GM19023 (cell line): ENCODE data around the gene SLC35A1.
"Not testable (repeated sequence)": the region's sequence is repeated elsewhere in the genome, so short reads cannot be mapped to it uniquely, and the experiment has no call there.

Experiments used
- ATAC-seq: cut with Tn5 transposase; IDR thresholded peaks from one replicate; pipeline ENCODE4 v1.9.1; 2021; ENCODE audit warnings: mild to moderate bottlenecking, moderate library complexity; ENCODE audit not compliant: unreplicated experiment

Gene SLC35A1, protein sequence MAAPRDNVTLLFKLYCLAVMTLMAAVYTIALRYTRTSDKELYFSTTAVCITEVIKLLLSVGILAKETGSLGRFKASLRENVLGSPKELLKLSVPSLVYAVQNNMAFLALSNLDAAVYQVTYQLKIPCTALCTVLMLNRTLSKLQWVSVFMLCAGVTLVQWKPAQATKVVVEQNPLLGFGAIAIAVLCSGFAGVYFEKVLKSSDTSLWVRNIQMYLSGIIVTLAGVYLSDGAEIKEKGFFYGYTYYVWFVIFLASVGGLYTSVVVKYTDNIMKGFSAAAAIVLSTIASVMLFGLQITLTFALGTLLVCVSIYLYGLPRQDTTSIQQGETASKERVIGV

DNA sequence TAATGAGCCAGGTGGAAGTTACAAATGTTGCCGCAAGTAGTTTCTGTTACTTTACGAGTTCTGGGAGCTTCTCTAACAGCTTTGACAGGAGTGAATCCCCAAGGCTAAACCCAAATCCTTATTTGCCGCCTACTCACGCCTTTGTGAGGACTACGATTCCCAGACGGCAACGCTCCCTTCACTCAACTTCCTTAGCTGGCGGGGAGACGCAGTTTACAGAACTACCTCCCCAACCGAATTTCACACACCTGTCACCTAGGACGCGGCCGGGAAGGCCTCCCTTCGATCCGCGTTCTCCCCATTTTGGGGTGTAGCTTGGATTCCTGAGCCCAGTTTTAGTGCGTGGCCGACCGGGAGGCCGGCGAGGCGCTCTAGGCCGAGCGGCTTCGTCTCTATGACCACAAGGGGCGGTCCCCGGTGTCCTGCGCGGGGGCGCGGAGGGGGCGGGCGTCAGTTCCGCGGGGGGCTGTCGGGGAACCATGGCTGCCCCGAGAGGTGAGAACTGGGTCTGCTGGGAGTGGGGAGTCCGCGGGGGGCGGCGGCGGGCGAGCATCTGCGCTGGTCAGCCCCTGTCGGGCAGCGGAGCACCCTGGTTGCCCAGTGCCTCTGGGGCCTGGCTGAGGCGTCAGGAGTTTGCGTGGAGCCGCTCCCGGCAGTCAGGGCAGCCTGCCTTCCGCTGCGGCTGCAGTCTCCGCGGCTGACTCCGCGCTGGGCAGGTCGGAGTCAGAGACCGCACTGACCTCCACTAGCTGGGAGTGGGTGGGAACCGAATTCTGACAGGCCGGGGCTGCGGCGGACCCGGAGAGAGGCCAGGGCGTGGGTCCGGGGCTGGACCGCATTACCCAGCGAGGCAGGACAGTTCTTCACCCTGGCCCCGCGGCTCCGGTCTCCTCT lies at the start of gene SLC35A1:
SLC35A1 (plus strand) TSS at position 450 of the 894 bp plus-strand sequence; CDS start at position 480, 30 bp downstream.
- ATAC-seq, result peak; percentile 96

DNA sequence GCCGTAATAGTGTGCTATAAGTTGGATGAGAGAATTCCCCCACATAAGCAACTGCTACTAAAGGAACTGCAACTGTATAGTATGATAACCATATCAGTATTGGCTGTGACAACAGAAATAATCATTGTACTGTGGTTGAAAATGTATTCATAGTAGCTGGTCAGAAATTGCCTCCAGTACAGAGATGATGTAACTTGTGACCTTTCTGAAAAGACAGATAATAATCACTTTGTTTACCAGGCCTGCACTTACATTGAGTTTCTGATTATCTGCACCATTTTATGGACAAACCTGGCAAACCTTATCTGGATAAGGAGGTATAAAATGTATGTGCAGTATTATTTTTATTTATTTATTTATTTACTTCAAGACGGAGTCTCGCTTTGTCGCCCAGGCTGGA lies 46.0 kb upstream of the SLC35A1 start:
- no peak for ATAC-seq

GRCh38 chr6:87430499-87430898 lies 42.3 kb upstream of the SLC35A1 start:
- ATAC-seq, result no peak

DNA sequence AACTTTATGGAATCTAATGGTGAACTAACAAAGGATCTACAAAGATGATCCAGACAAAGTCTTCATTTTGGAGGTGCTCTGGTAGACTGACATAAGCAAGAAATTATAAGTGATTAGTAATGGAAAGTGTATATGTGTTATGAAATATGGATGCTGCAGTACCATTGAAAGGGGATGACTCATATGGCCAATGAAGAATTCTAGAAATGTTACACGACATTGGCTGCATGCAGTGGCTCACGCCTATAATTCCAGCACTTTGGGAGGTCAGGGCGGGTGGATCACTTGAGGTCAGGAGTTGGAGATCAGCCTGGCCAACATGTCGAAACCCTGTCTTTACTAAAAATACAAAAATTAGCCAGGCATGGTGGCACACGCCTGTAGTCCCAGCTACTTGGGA lies 41.5 kb upstream of the SLC35A1 start:
- no peak for ATAC-seq

DNA sequence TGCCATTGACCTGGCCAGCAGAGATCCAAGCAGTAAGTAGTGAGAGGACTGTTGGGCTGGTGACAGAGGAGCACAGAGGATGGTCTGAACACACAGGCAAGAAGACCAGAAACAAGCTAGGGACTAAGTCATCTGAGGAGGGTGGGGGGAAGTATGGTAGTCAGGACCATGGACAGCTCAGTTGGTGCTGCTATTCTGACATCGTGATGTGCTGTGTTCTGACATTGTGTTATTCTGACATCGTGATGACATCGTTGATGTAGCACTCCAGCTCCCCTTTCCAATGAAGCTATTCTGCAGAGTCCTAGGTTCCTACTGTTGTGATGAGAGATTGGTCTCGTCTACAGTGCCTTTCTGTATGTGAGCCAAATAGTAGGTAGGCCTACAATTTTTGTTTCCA lies 36.3 kb upstream of the SLC35A1 start:
- ATAC-seq, result no peak

DNA sequence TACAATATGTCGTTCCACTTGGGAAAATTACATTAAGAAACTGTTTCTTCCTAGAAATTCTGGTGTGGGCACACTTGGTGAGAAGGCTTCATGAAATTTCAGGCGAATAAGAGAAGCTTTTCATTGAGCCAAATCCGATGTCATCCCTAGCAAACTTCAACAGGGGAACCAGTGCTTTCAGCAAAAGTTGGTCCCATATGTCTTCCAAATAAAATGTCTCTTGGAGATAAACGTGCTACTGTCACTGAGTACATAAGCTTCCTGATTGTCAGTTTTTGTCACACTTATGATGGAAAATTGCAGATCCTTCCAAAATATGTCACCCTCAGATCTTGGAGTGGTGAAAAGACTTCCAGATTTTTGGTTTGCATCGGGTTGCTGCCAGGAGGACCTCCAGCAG lies 31.1 kb upstream of the SLC35A1 start:
- ATAC-seq, result no peak

- ATAC-seq, result no peak
Observed at GRCh38 chr6:87444362-87444761, 28.4 kb upstream of the SLC35A1 start.

DNA sequence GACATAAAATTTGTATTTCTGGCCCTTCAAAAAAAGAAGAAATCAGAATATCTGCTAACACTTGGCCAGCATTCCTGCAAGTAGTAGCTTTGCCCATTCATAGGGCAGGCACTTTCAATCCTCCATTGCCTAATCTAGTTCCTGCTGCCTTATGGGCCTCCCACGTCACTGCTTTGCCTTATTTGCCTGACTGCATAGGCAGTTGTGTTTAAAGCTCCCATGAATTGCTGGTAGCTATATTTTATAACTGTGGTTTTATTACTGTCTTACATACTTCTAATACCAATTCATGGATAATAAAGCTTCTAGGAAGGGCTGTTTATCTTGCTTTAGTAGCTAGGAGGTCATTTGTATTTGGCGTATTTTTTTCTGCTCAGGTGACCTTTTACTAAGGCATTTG lies 7.7 kb upstream of the SLC35A1 start:
- no peak for ATAC-seq

- peak; percentile 68 for ATAC-seq
Observed at GRCh38 chr6:87473419-87473903, 687 bp downstream of the SLC35A1 start.

DNA sequence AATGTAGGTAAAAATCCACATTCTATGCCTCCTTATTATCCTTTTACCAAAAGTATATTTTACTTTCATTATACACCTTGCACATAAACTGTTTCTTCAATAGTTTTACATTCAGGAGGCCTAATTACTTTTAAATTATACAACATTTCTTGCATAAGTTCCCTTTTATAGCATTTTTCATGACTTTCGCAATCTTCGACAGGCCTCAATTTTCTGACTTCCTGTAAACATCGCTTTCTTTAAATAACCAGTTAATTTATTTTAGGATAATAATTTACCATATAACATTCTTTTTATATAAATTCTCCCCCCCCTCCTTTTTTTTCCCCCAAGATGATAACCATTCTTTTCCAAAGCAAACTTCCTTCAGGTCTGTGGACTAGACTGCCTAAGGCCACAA lies 9.2 kb downstream of the SLC35A1 start:
- ATAC-seq, result no peak

- no peak for ATAC-seq
Observed at GRCh38 chr6:87482366-87482765, 9.6 kb downstream of the SLC35A1 start.

DNA sequence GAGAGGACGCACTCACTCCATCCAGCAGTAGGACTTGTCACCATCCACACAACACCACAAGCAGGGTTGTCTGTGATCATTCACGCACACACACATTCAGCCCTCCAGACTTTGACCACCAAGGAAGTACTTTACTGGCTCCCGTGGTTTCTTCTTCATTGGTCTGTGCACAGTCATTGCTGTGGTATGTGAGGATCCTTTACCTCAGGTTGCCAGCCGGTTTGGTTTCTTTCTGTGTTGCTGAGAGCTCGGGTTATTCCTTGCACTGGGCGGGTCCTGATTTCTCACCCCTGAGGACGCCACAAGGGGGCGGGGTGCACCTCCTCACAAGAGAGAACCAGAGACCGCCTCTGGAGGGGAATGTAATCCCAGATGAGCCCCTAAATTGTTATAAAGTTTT lies 11.2 kb downstream of the SLC35A1 start:
- ATAC-seq, result no peak

GRCh38 chr6:87484491-87484890 lies 11.7 kb downstream of the SLC35A1 start:
- ATAC-seq, result no peak

GRCh38 chr6:87487555-87487954 lies 14.8 kb downstream of the SLC35A1 start:
- ATAC-seq, result no peak

DNA sequence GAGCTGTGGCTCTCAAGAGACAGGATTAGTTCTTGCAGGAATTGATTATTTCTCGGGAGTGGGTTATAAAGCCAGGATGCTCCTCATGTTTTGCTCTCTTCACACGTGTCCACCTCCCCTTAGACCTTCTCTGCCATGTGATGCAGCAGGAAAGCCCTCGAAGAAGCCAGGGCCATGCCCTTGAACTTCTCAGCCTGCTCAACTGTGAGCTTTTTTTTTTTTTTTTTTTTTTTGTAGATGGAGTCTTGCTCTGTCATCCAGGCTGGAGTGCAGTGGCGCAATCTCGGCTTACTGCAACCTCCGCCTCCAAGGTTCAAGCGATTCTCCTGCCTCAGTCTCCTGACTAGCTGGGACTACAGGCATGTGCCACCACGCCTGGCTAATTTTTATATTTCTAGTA lies 16.6 kb downstream of the SLC35A1 start:
- not testable (repeated sequence) for ATAC-seq

GRCh38 chr6:87494761-87495422 lies 22.1 kb downstream of the SLC35A1 start:
- ATAC-seq, result peak; percentile 63

DNA sequence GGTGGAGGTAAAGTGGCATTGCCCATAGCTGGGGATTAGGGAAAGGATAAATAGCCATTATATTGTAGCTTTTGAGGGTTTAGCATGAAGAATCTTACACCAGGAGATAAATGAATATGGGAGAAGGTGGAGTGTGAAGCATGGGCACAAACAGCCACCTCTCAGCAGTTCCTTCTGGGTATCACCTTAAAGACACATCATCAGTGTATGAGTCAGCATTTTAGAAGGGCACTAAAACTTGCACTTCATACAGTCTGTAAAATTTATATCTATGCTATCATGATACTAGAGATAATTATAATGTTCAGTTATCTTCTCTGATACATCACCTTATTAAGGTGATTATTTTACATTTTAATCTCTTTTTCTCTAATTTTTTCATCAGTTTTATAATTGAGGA lies 25.3 kb downstream of the SLC35A1 start:
- ATAC-seq, result no peak

GRCh38 chr6:87501809-87502572 lies 29.2 kb downstream of the SLC35A1 start:
- no peak for ATAC-seq

DNA sequence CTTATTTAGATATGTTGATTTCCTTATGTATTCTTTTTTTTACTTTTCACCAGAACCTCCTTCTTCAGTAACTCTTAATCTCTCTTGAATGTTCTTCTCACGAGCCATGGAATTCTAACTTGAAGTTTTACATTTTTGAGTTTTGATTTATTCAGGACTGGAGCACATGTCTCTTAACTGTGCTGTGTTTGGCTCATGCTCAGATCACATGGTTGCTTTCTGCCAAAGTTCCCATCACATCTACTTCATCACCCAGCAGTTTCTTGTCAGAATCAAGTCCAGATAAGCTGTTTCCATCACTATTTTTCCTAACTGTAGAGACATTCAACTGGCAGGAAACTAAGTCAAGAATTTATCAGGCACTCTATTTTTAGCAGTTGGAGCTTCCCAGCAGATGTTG lies 31.7 kb downstream of the SLC35A1 start:
- no peak for ATAC-seq

- no peak for ATAC-seq
Observed at GRCh38 chr6:87514831-87515230, 42.1 kb downstream of the SLC35A1 start.

DNA sequence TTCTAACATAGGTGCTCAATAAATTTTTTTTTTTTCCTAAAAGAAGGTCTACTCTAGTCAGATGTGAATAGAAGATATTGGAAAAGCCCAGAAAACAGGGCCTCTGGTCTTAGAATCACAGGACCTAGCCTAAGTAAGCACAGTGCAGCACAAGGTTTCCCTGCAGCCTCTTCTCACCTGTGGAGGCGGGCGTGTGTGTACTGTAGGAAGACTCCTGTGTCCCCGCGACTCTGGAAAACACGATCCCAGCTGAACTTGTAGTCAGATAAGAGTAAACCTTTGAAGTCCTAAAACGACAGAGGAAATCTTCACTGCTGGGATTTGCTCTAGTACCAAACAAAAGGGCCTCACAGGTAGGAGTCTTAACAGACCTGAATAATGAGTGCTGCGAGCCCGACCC lies 45.7 kb downstream of the SLC35A1 start:
- ATAC-seq, result no peak
